Ishikawa (cell line): ENCODE results near the gene ALG5.

ENCODE experiments used
- CEBPB ChIP-seq: IDR thresholded peaks from 2 replicates; pipeline ENCODE4 v1.6.1; 2012
- EP300 ChIP-seq: IDR thresholded peaks from 2 replicates; pipeline ENCODE4 v1.6.1; 2012; ENCODE audit warnings: borderline replicate concordance
- FOXM1 ChIP-seq: IDR thresholded peaks from 2 replicates; pipeline ENCODE4 v1.6.1; 2012; ENCODE audit warnings: low read depth, borderline replicate concordance
- MAX ChIP-seq: IDR thresholded peaks from 2 replicates; pipeline ENCODE4 v1.6.1; 2012
- NFIC ChIP-seq: IDR thresholded peaks from 2 replicates; pipeline ENCODE4 v1.6.1; 2012
- RAD21 ChIP-seq: IDR thresholded peaks from 2 replicates; pipeline ENCODE4 v1.6.1; 2012; ENCODE audit warnings: low read depth
- TAF1 ChIP-seq: IDR thresholded peaks from 2 replicates; pipeline ENCODE4 v1.6.1; 2012; ENCODE audit warnings: low read depth, mild to moderate bottlenecking
- USF1 ChIP-seq: IDR thresholded peaks from 2 replicates; pipeline ENCODE4 v1.6.1; 2012
- YY1 ChIP-seq: IDR thresholded peaks from 2 replicates; pipeline ENCODE4 v1.6.1; 2012; ENCODE audit warnings: low read depth

- TF ChIP-seq YY1 (no peak), MAX (no peak), CEBPB (no peak), NFIC (no peak), TAF1 (no peak), USF1 (no peak), FOXM1 (no peak), RAD21 (no peak), EP300 (no peak)
Measured at GRCh38 chr13:37040789-37041188, 41.6 kb upstream of the ALG5 start.
